Psoas muscle (tissue), 8 donors: ENCODE results near the gene STK40. TPM values are rescaled to one million over a fixed set of nuclear protein-coding genes. Genes with fewer than 3 reads are reported as not detected.
A peak's percentile ranks its signal among the peaks of the same experiment; 100 is the strongest.

Source experiments
- ATAC-seq, 4 donors: fragments of 200-7000 bp; cut with Tn5 transposase; one replicate each; pipeline ENCODE4 v1.9.1; 2020; ENCODE audit warnings: moderate library complexity in 3 of 4, mild to moderate bottlenecking in 2 of 4
- DNase-seq, 2 donors: peaks; one replicate each; pipeline ENCODE4 v3.0.0-alpha.2; 2020
- H3K27ac ChIP-seq: fragments of 200-600 bp; one replicate; pipeline ENCODE4 v1.8.0; 2022
- H3K27me3 ChIP-seq, 3 donors: fragments of 200-600 bp in 1 of 3; one replicate each; pipeline versions ENCODE4 v1.6.1 to v1.8.0; 2013 to 2022; ENCODE audit warnings: low read length in 2 of 3, mild to moderate bottlenecking in 2 of 3, moderate library complexity in 1 of 3; ENCODE audit not compliant: insufficient read depth in 3 of 3
- H3K36me3 ChIP-seq, 2 donors: fragments of 200-600 bp in 1 of 2; one replicate each; pipeline versions ENCODE4 v1.6.1 to v1.8.0; 2013 to 2022; ENCODE audit warnings: low read depth in 1 of 2, mild to moderate bottlenecking in 1 of 2, moderate library complexity in 1 of 2; ENCODE audit not compliant: insufficient read depth in 1 of 2
- H3K4me1 ChIP-seq: fragments of 200-600 bp; one replicate; pipeline ENCODE4 v1.8.0; 2022
- H3K4me3 ChIP-seq: fragments of 200-600 bp; one replicate; pipeline ENCODE4 v1.8.0; 2022; ENCODE audit warnings: mild to moderate bottlenecking
- H3K9me3 ChIP-seq: fragments of 200-600 bp; one replicate; pipeline ENCODE4 v1.8.0; 2022
- WGBS, 3 donors: extraction: QIAGEN DNeasy Blood & Tissue Kit; methylation state at CpG; one replicate each; pipeline versions ENCODE4 v1.1.6 to v1.1.7; 2013; 5-methylcytosine and 5-hydroxymethylcytosine counted together
- intact Hi-C, 2 donors: fragments of 100-400 bp; cut with DNase I; formaldehyde crosslinking; loops; one replicate each; pipeline versions ENCODE4 v1.11.0 to v1.14.2; 2022
- polyA plus RNA-seq, 3 donors: library from polyadenylated mRNA; stranded (reverse); fragments of 200-250 nt; gene quantifications; one replicate each; pipeline ENCODE4 v1.2.3, GENCODE V29; 2013
- total RNA-seq, 4 donors: library from RNA; stranded (reverse); fragmentation: NEBNext Ultra II Directional in 2 of 4; extraction: Animal tissue kit (Norgen Biotek cat#: 25700) in 2 of 4; gene quantifications; one replicate each; pipeline versions ENCODE4 v1.2.1 to v1.2.4, GENCODE V29; 2021 to 2023
- TF ChIP-seq, protein P1 (sequence below): fragments of 200-600 bp; IDR thresholded peaks from one replicate; pipeline ENCODE4 v1.8.0; 2022; ENCODE audit warnings: antibody characterized with exemption
- donor health status: healthy with polysubstance abuse.
- donor health status: DM: no; HTN: no; CAD: no; lungs with moderate emphysema.
- donor health status: Bipolar disorder and iron deficiency.
- donor health status: healthy.
- donor health status: DM: yes; HTN: yes; CAD: no.
- donor health status: DM: no; HTN: no; CAD: no.
- donor health status: DM: no; HTN: no; CAD: no.
- donor health status: DM: yes; HTN: yes; CAD: no.

STK40 gene
- total and polyA plus RNA-seq, 7 donors, result 84.4 to 312 (median 162) TPM

DNA sequence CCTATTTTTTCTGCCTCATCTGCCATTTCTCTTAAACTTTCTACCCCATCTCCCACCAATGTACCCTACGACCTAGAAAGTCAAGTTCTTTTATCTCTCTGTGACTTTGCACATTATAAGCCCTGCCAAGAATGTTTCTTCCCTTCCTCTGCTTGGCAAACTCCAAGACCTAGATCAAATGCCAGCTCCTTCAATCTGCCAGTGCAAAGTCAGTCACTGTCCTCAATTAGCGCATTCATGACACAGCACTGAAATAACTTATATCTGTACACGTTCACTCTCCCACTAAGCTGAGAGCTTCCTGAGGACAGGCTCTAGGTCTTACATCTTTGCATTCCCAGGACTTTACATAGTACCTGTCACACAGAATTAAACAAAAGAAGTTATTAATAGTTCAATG lies 33.4 kb upstream of the STK40 start:
- 24 to 43% (median 39%) methylated on average over 3 of the region's 3 CpGs for WGBS, 3 donors
- DNase-seq, result no peak
- H3K4me3 ChIP-seq, result no peak overlapping the region
- TF ChIP-seq, protein P1, sequence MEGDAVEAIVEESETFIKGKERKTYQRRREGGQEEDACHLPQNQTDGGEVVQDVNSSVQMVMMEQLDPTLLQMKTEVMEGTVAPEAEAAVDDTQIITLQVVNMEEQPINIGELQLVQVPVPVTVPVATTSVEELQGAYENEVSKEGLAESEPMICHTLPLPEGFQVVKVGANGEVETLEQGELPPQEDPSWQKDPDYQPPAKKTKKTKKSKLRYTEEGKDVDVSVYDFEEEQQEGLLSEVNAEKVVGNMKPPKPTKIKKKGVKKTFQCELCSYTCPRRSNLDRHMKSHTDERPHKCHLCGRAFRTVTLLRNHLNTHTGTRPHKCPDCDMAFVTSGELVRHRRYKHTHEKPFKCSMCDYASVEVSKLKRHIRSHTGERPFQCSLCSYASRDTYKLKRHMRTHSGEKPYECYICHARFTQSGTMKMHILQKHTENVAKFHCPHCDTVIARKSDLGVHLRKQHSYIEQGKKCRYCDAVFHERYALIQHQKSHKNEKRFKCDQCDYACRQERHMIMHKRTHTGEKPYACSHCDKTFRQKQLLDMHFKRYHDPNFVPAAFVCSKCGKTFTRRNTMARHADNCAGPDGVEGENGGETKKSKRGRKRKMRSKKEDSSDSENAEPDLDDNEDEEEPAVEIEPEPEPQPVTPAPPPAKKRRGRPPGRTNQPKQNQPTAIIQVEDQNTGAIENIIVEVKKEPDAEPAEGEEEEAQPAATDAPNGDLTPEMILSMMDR, result no peak
- intact Hi-C loops, result no loop called here
- H3K27me3 ChIP-seq, result no peaks in the 10 kb centered on the region
- peaks cover 23% of the 10 kb centered on the region for H3K4me1 ChIP-seq
- H3K36me3 ChIP-seq, result peaks cover 0 to 19% of the 10 kb centered on the region in 2 donors
- no peaks in the 10 kb centered on the region for H3K9me3 ChIP-seq
- ATAC-seq, result peak; percentile 75 to 90 (median 86)
- peak overlapping the region; percentile 83 for H3K27ac ChIP-seq

DNA sequence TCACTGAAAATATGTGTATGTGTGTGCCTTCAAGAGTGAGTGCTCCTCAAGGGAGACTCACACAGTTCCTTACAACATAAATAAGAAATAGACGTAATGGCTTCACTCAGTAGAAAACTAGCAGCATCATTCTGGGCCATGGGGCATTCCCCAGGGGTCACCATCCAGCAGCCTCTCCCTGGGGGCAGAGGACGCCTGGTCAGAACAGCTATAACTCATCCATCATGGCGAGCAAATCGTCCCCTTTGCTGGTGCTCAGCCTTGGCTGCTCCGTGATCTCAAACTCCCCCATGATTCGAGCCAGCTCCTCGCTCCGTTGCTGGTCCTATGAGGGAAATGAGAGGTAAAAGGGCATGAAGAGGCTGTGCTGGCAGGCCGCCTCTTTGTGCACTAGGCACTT lies 32.2 kb upstream of the STK40 start:
- ATAC-seq, result no peak

DNA sequence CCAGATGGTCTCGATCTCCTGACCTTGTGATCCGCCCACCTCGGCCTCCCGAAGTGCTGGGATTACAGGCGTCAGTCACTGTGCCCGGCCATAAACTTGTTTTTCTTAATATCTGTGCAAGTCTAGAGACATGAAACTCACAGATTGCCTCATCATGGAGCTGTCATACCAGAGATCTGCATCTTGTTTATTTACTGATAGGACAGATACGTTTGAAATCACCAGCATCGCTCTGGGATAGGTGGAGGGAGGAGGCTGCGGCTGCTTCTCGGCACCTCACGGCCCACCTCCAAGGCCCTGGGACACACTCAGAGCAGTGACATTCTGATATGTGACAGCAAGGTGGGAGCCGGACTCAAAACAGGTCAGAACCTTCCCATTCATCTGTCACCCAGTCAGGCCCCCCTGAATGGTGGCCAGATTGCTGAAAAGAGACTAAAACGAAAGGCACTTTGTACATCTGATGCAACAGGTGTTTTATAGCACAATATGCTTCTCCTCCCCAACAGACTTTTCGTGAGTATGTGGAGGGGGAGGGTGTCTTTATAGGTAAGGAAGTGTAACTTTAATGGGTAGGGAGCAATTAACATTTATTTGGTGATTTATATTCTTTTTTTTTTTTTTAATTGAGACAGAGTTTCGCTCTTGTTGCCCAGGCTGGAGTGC lies 30.1 kb upstream of the STK40 start:
- TF ChIP-seq, protein P1, result no peak
- Histone ChIP-seq H3K27me3 (no peaks in the 10 kb centered on the region), H3K4me3 (no peak overlapping the region), H3K36me3 (no peaks in the 10 kb centered on the region), H3K9me3 (no peaks in the 10 kb centered on the region), H3K4me1 (peaks cover 23% of the 10 kb centered on the region), H3K27ac (no peak overlapping the region)
- no peak for ATAC-seq
- intact Hi-C loops, result no loop called here
- 83 to 87% (median 85%) methylated on average over 15 of the region's 15 CpGs for WGBS, 3 donors
- DNase-seq, result no peak

More for the DNA sequence above, 32.2 kb upstream of the STK40 start:
- WGBS, 3 donors, result 84 to 90% (median 86%) methylated on average over 9 of the region's 9 CpGs
- no peak for DNase-seq
- Histone ChIP-seq H3K4me1 (peaks cover 23% of the 10 kb centered on the region), H3K27ac (no peak overlapping the region), H3K27me3 (no peaks in the 10 kb centered on the region), H3K9me3 (no peaks in the 10 kb centered on the region), H3K36me3 (peaks cover 0 to 16% of the 10 kb centered on the region in 2 donors), H3K4me3 (no peak overlapping the region)
- intact Hi-C loops, result no loop called here
- TF ChIP-seq, protein P1, result no peak

DNA sequence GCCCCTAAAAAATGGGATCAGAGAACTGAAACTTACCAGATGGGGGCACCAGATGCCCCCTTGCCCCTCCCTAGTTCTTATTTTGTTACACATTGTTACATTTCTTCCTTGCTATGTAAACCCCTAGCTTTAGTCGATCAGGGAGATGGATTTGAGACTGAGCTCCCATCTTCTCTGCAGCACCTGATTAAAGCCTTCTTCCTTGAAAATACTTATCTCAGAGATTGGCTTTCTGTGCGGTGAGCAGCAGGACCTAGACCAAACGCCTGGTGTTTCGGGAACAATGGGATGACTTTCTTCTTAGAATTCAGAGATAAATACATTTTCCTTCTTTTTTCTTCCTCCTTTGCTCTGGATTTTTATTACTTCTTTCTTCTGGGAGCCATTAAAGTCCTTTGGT lies 28.7 kb upstream of the STK40 start:
- no peaks in the 10 kb centered on the region for H3K36me3 ChIP-seq
- H3K27ac ChIP-seq, result no peak overlapping the region
- WGBS, 3 donors, result 86 to 87% (median 87%) methylated on average over 4 of the region's 4 CpGs
- ATAC-seq, result no peak
- H3K4me3 ChIP-seq, result no peak overlapping the region
- no peak for DNase-seq
- intact Hi-C loops, result no loop called here
- TF ChIP-seq, protein P1, result no peak
- H3K4me1 ChIP-seq, result peaks cover 9% of the 10 kb centered on the region
- no peaks in the 10 kb centered on the region for H3K27me3 ChIP-seq
- H3K9me3 ChIP-seq, result no peaks in the 10 kb centered on the region
